ENCODE data around the gene HNRNPU.

The HNRNPU gene

DNA sequence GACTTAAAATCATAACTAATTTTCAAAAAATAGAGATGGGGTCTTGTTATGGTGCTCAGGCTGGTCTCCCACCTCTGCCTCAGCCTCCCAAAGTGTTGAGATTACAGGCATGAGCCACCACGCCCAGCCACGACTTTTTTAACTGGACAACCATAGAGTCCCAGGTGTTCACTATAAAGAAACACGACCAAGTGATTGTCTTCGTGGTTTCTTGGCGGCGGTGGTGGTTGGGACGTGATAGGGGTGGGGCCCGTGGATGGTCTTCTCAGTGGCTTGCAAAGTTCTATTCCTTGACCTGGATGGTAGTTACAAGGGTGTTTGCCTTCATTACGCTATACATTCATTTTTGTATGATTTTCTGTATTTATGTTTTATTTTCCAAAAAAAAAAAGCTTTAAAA, 63.5 kb downstream of the HNRNPU start:
- no peak for DNase-seq
